HG02852 (cell line): ENCODE results near the gene TRAF3IP3.
A peak's percentile ranks its signal among the peaks of the same experiment; 100 is the strongest.

Experiments used
- ATAC-seq: cut with Tn5 transposase; IDR thresholded peaks from one replicate; pipeline ENCODE4 v1.9.1; 2021; ENCODE audit warnings: mild to moderate bottlenecking, moderate library complexity; ENCODE audit not compliant: unreplicated experiment

TRAF3IP3 gene

DNA sequence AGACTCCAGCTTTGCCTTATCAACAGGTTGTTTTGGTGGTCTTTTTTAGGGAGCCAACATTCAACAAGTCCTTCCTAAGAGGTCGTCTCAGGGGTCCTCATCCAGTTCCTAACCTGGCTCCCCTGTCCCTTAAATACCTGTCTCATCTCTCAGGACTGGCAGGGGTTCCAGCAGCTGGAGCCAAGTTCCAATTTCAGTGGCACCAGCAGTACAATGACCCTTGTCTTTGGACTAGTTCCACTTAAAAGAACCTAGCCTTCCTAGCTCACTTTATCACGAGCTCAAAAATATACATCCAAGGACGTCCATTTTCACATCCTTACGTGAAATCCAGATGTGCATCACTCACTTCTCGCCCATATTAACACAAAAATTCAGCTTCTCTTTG, 18.7 kb upstream of the TRAF3IP3 start:
- ATAC-seq = no peak

DNA sequence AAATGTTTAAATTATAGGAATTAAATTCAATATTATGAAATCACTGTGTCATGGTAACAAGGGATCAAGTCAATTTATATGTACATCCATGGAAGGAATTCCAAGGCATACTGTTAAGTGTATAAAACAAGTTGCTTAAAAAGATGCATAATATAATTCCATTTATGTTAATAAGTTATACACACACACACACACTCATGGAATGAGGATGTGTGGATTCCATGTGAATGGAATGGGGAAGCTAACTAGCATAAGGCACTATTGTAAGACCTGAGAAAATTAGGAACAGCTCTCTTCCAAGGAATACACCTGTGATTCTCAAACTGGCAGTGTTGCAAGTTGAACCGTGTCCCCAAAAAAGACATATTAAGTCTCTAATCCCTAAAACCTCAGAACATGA, 17.6 kb upstream of the TRAF3IP3 start:
- ATAC-seq = no peak

DNA sequence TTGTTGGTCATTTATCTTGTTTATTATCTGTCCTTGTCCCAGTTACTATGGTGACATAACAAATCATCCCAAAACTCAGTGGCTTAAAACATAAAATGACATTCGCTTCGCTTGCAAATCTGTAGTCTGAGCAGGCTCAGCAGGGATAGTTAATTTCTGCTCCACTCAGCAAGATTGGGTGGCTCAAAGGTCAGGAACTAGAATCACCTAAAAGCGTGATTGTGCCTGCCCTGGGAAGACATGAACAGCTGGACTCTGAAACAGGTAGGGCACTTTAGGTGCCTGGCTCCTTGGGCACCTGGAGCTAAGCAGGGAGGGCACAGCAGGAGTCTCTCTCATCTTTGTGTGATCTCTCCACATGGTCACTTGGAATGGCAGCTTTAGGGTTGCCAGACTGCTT, 14.7 kb upstream of the TRAF3IP3 start:
- no peak for ATAC-seq

DNA sequence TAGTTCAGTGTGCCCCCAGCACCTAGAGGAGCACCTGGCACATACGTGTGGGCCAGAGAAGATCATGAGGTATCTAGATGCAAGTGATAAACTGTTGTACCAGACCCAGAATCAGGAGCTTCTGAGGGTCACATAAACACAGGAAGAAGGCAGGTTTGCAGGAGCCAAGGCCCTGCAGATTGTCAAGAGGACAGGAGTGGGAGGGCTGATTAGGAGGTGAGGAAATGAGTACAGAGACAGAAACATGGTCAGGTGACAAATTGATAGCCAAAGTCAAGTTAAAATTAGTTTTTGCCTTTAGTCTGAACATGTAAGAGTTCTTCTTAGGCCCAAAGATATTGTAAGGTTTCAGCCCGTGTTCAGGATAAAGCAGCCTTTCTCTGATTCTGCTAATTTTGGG, 14.0 kb upstream of the TRAF3IP3 start:
- ATAC-seq = no peak

DNA sequence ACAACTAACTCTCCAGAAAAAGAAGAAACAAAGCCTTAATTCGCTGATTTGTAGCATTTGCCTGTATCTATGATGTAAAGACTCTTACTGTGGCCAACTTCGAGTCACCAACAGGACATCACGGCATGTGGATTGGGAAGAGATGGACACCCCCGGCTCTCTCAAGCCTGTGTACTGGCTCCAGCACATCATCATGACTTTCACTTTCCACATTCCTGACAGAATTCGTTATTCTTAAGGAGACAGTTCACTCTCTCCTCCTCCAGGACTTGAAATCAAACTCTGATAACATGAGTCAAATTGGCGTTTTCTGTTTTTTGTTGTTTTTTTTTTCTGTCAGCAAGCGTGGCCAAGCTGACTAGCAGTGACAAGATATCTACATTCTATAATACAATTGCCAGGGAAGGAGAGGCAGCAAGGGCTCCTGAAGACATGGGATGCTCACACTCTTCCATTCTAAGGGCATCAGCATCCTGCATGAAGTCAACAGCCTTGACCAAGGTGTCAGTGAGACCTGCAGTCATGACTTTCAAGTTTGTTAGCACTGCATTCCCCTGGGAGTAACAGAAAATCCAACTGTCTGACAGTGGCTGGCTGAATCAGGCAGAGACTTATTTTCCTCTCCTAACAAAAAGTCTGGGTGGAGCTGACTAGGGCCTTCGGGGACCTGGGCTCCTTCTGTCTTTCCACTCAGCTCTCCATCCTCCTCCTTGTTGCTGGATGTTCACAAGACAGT, 13.3 kb upstream of the TRAF3IP3 start:
- ATAC-seq = no peak

DNA sequence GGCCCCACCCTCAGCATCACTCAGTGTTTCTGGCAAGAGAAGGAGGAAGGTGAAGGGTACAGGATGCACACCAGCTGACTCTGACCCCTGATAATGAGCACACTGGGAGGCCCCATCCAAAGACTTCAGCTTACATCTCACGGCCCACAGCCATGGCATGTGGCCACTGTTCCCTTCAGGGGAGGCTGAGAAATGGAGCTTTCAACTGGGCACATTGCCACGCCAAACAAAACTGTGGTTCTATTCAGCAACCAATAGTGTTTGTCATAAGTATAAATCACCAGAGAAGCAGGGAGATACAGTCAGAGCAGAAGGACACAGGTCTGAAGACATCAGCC, 12.7 kb upstream of the TRAF3IP3 start:
- ATAC-seq = no peak

DNA sequence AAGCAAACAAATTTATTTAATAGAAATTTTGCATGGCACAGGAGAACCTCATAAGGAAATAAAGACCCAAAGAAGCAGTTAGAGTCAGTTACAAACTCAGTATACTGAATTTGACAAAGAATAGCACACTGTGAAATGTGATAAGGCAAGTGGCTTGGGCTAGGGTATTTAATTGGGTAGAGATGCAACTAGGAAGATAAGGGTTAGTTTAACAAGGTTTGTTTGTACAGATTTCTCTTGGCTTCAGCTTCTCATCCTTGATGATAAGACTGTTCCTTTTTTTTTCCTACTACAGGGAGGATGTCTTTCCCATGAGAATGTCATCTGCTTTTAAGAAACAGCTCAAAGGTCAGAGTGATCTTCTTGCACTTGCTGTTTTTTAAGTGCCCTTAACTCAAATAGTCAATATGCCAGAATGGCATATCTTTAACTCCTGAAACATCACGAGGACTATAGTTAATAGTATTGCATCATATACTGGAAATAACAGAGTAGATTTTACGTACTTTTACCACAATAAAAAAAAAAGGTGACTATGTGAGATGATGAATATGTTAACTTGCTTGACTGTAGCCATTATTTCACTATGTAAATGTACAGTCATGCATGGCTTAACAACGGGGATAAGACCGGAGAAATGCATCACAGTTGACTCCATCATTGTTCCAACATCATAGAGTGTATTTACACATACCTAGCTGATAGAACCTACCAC, 9.2 kb upstream of the TRAF3IP3 start:
- no peak for ATAC-seq

DNA sequence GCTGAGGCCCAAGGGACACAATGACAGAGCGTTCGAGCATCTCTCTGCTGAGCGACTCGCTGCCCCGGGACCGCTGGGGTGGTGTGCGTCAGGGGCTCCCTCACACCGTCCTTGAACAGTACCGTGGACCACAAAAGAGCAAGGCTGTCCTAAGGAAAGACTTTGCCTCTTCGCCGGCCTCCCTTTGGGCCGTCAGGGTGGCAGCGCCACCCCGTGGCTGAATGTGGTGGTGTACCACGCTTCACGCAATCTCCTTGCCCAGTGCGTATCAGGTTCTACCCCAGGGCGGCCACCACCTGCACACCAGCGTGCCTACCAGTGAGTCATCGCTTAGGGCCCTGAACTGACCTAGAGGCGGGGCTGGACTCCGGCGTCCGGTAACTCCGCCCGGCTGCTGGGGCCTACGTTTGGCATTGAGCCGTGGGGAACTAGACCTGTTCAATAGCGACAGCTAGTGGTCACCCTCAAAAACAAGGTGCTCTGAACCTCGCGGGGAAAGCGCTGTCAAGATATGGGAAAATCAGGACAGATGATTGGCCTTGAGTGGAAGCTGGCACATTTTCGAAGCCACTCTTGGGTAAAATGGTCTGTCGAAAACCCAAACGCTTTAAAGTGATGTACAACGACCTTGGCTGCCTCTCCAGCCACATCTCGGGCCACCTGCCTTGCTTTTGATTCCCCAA, 8.1 kb upstream of the TRAF3IP3 start:
- ATAC-seq = peak; percentile 57

DNA sequence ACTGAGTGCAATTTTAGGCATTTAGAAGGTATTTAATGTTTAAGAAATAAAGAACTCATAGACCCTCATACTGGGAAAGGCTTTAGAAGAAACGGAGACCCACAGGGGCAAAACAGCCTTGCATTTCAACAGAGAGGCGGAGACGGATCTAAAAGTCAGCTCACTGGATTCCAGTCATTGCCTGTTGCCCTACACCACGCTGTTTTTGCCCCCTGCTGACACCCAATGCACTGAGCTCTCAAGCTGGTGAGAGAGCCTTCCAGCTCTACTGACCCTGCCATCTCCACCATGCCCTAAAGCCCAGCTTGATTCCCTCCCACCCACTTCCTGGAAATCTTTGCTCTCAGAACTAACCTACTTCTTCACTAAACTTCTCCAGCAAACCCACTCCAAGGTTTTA, 7.2 kb upstream of the TRAF3IP3 start:
- no peak for ATAC-seq

DNA sequence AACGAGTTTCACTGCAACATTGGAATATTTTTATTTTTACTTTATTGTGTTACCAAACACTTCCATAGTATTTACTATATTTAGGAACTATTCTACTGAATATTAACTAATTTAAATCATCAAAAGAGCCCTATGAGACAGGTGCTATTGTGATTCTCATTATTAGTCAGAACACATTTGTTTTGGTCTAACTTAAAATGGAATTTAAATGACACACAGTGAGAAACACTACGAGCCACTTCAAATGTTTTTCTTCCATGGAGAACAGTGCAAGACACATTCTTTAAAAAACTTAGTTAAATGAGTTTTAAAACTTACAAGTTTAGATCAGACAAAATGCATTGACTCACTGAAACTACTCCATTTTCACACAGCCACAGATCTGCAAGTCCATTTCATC, 6.6 kb upstream of the TRAF3IP3 start:
- ATAC-seq = no peak

DNA sequence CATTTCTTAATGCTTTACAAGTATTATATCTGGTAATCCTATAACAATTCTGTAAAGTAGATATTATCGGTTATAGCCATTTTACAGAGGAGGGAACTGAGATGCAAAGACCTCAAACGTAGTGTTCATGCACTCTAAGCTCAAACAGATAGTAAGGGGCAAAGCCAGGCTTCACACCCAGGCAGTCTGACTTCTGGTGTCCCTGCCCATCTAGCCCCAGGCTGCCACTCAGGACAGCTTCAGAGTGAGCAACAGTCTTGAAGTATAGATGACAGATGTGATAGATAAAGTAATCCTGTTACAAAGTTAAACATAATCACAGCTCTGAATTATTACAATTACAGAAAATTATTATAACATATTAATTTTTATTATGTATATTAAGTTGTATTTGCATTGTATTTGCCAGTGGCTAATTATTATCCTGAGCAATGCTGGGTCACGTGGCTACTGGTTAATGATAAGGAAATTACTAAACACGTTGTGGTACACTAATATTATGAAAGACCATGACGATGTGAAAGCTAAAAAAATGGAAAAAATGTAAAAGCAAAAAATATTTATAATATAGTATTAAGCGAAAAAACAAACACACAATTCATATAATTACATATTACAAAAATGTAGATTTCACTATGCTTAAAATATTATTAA, 6.1 kb upstream of the TRAF3IP3 start:
- no peak for ATAC-seq

DNA sequence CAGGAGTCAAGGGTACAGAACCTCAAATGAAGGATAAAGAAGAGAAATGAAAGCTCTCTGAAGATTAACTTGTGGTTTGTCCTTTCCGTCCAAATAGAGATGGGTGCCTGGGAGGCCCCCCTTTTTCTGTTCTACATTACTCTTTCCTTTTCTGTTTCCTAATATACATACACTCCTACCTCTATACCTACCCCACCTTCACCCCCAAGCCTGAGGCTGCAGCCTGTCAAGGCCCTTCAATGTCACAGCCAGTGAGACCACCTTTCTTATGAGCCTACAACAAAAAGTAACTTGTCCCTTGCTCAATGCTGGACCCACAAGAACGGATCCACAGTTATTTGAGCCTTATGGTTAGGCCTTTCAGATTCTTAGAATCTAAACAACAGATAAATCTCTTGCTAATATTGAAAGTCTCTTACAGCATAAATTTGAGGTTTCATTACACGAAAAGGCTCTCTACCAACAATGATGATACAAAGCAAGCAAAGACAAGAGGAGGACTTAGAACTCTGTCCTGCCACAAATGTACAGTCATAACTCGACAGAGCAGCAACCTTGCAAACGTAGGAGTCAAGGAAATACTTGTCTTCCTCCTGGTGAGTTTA, 4.1 kb upstream of the TRAF3IP3 start:
- peak; percentile 51 for ATAC-seq

DNA sequence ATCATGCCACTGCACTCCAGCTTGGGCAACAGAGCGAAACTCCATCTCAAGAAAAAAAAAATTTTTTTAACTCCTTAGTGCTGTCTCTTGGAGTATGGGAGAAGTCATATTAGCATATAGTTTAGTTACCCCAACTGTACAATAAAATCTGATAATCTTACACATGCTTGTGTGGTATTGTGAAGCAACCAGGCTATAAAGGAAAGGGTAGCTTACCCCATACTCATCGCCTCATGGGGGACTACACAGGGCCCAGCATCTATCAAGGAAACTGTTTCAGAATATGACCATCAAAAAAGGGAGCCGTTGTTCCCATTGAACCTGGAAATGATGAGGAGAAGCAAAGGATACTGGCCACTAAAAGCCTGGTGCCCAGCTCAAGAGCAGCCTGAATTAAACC, 3.0 kb upstream of the TRAF3IP3 start:
- ATAC-seq = no peak

DNA sequence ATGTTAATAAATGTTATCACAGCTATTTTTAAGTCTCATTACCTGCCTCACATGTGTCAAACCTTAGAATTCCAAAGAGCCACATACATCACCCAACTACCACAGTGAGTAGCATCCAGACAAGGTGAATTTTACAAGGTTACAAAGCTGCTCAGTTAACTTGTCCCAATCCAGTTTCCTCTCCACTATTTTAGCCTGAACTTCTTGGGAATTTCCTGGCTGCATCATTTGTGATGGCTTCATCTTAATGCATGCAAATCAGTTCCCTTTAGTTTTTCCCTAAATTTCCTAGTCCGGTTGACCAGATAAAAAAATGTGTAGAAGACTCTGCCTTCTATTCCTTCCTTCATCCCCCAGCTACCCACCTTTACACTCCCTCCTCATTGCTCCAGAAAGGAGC, 597 bp upstream of the TRAF3IP3 start:
- ATAC-seq = no peak

DNA sequence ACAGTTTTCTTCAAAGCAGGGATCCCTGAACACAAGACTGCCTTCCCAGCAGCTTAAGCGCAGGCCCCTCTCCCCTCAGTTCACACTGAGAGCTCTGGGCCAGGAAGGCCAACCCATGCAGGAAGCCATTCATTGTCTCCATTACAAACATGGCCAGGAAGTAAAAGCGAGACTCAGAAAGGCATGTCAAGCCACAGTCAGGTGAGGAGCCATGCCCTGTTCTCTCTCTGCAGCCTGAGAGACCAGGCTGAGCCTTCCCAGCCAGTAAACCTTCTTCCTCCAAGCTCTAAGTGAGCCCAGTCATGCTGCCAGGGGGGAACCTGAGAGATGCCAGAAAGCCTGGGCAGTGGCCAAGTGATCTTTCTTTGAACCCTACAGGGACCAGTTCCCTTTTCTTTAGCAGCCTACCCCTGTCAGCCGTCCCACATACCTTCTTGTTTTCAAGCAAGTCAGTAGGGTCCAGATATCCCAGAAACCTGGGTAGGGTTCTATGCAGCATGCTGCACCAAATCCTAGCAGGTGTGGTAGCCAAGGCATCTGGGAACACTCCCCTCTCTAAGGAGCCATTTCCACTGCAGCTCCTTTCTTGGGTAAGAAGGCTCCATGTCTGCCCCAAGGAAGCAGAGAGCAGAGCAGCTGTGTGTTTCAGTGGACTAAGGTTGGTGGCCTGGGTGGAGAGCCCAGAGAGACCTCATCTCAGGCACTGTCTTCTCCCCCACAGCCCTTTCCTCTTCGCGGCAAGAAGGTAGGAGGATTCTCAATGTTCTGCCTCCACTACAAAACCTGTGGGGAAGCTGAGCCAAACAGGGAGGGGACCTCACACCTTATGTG, 977 bp downstream of the TRAF3IP3 start:
- ATAC-seq = peak; percentile 24

DNA sequence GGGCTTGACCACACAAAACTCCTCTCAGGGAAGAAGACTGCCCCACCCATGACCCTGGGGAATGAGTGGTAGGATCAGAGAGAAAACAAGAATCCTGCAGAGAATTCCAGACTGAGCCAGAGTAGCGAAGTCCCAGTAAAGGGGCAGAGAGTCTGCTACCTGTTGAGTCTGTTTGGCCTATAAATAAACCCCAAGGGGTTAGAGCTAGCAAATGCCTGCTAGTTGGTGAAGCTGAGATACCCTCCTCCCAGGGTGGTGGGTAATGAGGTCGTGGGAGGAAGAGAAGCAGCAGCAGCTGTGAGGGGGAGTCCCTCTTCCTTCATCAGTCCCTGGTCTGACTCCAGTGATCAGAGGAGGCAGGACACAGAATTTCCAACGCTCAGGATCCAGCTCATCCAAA, 2.5 kb downstream of the TRAF3IP3 start:
- ATAC-seq = no peak

DNA sequence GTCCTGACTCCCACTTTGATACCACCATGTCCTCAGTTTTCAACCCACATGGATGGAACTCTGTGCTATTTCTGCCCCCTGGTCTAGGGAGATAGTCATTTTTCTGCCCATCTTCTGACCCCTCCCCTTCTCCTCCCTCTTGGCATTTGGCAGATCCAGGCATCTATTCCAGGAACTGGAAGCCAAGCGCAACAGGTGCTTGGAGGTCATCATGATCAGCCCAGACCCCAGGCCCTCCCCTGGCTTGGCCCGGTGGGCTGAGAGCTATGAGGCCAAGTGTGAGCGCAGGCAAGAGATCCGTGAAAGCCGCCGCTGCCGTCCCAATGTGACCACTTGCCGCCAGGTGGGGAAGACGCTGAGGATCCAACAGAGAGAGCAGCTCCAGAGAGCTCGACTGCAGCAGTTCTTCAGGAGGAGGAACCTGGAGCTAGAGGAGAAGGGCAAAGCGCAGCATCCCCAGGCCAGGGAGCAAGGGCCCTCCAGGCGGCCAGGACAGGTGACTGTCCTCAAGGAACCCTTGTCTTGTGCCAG, 4.0 kb downstream of the TRAF3IP3 start:
- no peak for ATAC-seq

DNA sequence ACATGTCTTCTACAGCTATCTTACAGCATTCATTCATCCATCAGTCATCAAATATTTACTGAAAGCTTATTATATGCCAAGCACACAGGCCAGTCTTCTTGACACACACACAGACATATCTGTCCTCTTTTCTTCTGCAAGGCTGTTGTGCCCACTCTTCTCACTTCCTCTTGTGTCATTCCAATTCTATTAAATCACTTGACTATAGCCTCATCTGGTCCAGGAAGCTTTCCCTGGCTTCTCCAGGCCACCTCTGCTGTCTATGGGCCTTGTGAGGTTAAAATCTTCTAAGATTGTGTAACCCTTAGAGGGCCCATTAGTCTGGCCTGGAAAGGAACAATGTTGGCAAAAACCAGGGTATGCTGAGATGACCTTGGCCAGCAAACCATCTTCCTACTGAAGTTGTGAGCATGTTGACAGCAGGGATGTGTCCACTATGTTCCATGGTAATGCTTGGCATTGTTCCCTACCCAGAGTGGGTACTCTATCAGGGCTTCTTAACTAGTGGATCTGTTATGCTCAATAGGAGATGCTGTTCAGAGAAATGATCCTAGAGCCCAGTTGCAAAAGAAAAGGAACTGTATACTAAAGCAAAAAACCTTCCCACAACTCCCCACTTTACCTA, 5.3 kb downstream of the TRAF3IP3 start:
- ATAC-seq = no peak

DNA sequence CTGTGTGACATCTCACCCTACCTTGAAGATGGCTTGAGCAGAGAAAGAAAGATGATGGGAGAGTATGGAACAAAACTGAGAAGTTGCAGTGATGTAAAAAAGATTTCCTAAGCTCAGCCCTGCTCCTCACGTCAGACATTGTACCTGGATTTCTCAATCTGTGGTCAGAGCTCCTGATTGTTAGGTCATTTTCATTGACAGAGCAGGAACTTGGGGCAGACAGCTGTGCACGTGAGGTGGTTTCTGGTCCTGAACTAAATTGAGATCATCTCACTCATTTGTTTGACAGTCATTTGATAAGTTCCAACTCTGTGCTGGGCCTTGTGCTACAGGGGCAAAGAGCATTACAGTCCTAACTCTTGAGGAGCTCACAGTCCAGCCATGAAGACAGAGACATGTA, 10.2 kb downstream of the TRAF3IP3 start:
- no peak for ATAC-seq

DNA sequence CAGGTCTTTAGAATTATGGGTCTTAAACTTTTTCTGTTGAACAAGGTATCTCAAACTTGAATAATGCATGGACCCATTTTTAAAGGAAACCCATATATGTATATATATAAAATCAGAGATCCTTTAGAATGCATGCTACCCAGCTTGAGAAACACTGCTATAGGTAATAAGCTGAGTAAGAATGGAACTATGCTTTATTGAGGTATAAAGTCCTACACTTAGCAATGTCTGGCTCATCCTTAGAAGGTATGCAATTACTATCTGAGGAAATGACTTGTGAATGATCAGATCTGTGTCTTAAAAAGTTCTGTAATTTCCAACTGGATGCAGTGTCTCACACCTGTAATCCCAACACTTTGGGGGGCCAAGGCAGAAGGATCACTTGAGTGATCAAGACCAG, 11.2 kb downstream of the TRAF3IP3 start:
- no peak for ATAC-seq
